HEK293 (cell line): ENCODE results near the gene CMPK1.

ENCODE experiments used
- CTCF ChIP-seq: fragments of 450-650 bp; formaldehyde crosslinking; IDR thresholded peaks from 2 replicates; pipeline ENCODE4 v1.5.1; 2016; ENCODE audit warnings: missing biosample characterization, missing genetic modification characterization
- TCF7L2 ChIP-seq: IDR thresholded peaks from 2 replicates; pipeline ENCODE4 v1.6.1; 2011; ENCODE audit warnings: low read depth, mild to moderate bottlenecking, inconsistent platforms, low read length, moderate library complexity, borderline replicate concordance
- ZNF530 ChIP-seq: fragments of 450-650 bp; formaldehyde crosslinking; IDR thresholded peaks from 2 replicates; pipeline ENCODE4 v1.5.1; 2016; ENCODE audit warnings: low read depth, missing biosample characterization, missing genetic modification characterization
- ZNF549 ChIP-seq: fragments of 450-650 bp; IDR thresholded peaks from 2 replicates; pipeline ENCODE4 v1.5.1; 2018; ENCODE audit warnings: missing biosample characterization, missing genetic modification characterization, mild to moderate bottlenecking, inconsistent platforms, moderate library complexity
- ZNF561 ChIP-seq: fragments of 450-650 bp; IDR thresholded peaks from 2 replicates; pipeline ENCODE4 v1.5.1; 2018; ENCODE audit warnings: missing biosample characterization, missing genetic modification characterization, borderline replicate concordance
- ZNF670 ChIP-seq: fragments of 450-650 bp; formaldehyde crosslinking; IDR thresholded peaks from 2 replicates; pipeline ENCODE4 v1.5.1; 2016; ENCODE audit warnings: missing biosample characterization, missing genetic modification characterization, low read depth

GRCh38 chr1:47333922-47334764 is 553 bp downstream of the CMPK1 start:
- peak; percentile 64; the same call in 1 of the 2 replicates for TF ChIP-seq CTCF (tag by site-specific recombination)
- no peak for TF ChIP-seq ZNF670 (tag by site-specific recombination)
- TF ChIP-seq ZNF530 (tag by site-specific recombination): no peak
- no peak for TF ChIP-seq ZNF549 (tag by site-specific recombination)
- TF ChIP-seq ZNF561 (tag by site-specific recombination): peak; percentile 33; the same call in 1 of the 2 replicates
- TF ChIP-seq TCF7L2: no peak
